SK-N-SH (cell line): ENCODE results near the gene PKP2. TPM values are rescaled to one million over a fixed set of nuclear protein-coding genes. Genes with fewer than 3 reads are reported as not detected.

Experiments
- CTCF ChIA-PET: fragments of 300-600, 350-600 bp; formaldehyde crosslinking; extraction: SDS; loops from one replicate; lab custom pipeline; 2021; lab: Yijun Ruan, JAX
- POLR2A ChIA-PET: fragments of 350-600 bp; sonication (Branson Sonifier 250); formaldehyde crosslinking; extraction: SDS; loops from one replicate; lab custom pipeline; 2020; ENCODE audit warnings: antibody characterized with exemption, inconsistent platforms; lab: Yijun Ruan, JAX
- DNase-seq: peaks from one replicate; pipeline ENCODE4 v3.0.0; 2012
- H2AFZ ChIP-seq: fragments of 200-600 bp; sonication (generic); 2 replicates; pipeline ENCODE4 v1.8.1; 2016; ENCODE audit warnings: antibody characterized with exemption, mild to moderate bottlenecking, low read depth
- H3F3A ChIP-seq: fragments of 200-600 bp; sonication (generic); replicated peaks from 2 replicates; pipeline ENCODE3; 2016; ENCODE audit warnings: antibody characterized with exemption, mild to moderate bottlenecking; ENCODE audit not compliant: insufficient read depth
- H3K27ac ChIP-seq, 2 experiments: fragments of 200-500 bp in 1 of 2; fragments of 200-600 bp in 1 of 2; sonication (Bioruptor generic) in 1 of 2; sonication (generic), shearing (Covaris generic) in 1 of 2; 2 replicates each; pipeline versions ENCODE4 v1.5.1 to v1.6.1; 2014 to 2016; ENCODE audit warnings: low read depth in 2 of 2, inconsistent platforms in 1 of 2, low read length in 1 of 2, mild to moderate bottlenecking in 1 of 2, mixed read lengths in 1 of 2
- H3K27me3 ChIP-seq: fragments of 200-600 bp; sonication (generic), shearing (Covaris generic); 2 replicates; pipeline ENCODE4 v1.6.1; 2016; ENCODE audit warnings: mixed run types; ENCODE audit not compliant: insufficient read depth
- H3K36me3 ChIP-seq, 2 experiments: fragments of 200-500 bp in 1 of 2; fragments of 200-600 bp in 1 of 2; sonication (Bioruptor generic) in 1 of 2; sonication (generic) in 1 of 2; replicated peaks in 1 of 2; 2 replicates each; pipeline versions ENCODE3 to v1.5.1; 2014 to 2016; ENCODE audit warnings: low read length in 1 of 2, mild to moderate bottlenecking in 1 of 2; ENCODE audit not compliant: insufficient read depth in 2 of 2, control insufficient read depth in 1 of 2
- H3K4me1 ChIP-seq, 2 experiments: fragments of 200-500 bp in 1 of 2; fragments of 200-600 bp in 1 of 2; sonication (Bioruptor generic) in 1 of 2; sonication (generic), shearing (Covaris generic) in 1 of 2; 2 replicates each; pipeline versions ENCODE4 v1.5.1 to v1.6.1; 2014 to 2016; ENCODE audit warnings: low read depth in 1 of 2, low read length in 1 of 2, mixed run types in 1 of 2; ENCODE audit not compliant: insufficient read depth in 2 of 2, control insufficient read depth in 1 of 2
- H3K4me2 ChIP-seq: fragments of 200-600 bp; sonication (generic), shearing (Covaris generic); 2 replicates; pipeline ENCODE4 v1.6.1; 2017; ENCODE audit warnings: mixed run types
- H3K4me3 ChIP-seq, 2 experiments: fragments of 200-500 bp in 1 of 2; fragments of 200-600 bp in 1 of 2; sonication (Bioruptor generic) in 1 of 2; sonication (generic), shearing (Covaris generic) in 1 of 2; 2 replicates each; pipeline versions ENCODE4 v1.5.1 to v1.8.1; 2014 to 2016; ENCODE audit warnings: low read depth in 2 of 2, inconsistent platforms in 1 of 2, low read length in 1 of 2, mild to moderate bottlenecking in 1 of 2, mixed read lengths in 1 of 2, moderate library complexity in 1 of 2
- H3K79me2 ChIP-seq: fragments of 200-600 bp; sonication (generic); 2 replicates; pipeline ENCODE4 v1.8.1; 2017; ENCODE audit warnings: mild to moderate bottlenecking; ENCODE audit not compliant: insufficient read depth
- H3K9ac ChIP-seq: fragments of 200-600 bp; sonication (generic); 2 replicates; pipeline ENCODE4 v1.6.1; 2017; ENCODE audit warnings: mixed run types
- H3K9me2 ChIP-seq: fragments of 200-600 bp; sonication (generic); 2 replicates; pipeline ENCODE4 v1.6.1; 2017; ENCODE audit warnings: mixed run types
- H3K9me3 ChIP-seq: fragments of 200-600 bp; sonication (generic); 2 replicates; pipeline ENCODE4 v1.6.1; 2017; ENCODE audit warnings: mixed run types, mild to moderate bottlenecking, moderate library complexity
- H4K20me1 ChIP-seq: fragments of 200-600 bp; sonication (generic); 2 replicates; pipeline ENCODE4 v1.6.1; 2017; ENCODE audit warnings: mild to moderate bottlenecking, mixed run types; ENCODE audit not compliant: insufficient read depth
- CHD2 ChIP-seq: fragments of 150-350 bp; IDR thresholded peaks from 2 replicates; pipeline ENCODE4 v1.6.1; 2018; ENCODE audit warnings: low read length; ENCODE audit not compliant: partially characterized antibody
- EP300 ChIP-seq, 2 experiments: IDR thresholded peaks; 2 replicates each; pipeline versions ENCODE4 v1.4.0 to v1.6.1; 2012; ENCODE audit warnings: borderline replicate concordance in 1 of 2, low read depth in 1 of 2, low read length in 1 of 2
- FOSL2 ChIP-seq: IDR thresholded peaks from 2 replicates; pipeline ENCODE4 v1.4.0; 2012; ENCODE audit warnings: low read depth, mild to moderate bottlenecking, moderate library complexity, borderline replicate concordance
- GATA2 ChIP-seq: sonication (generic); formaldehyde crosslinking; IDR thresholded peaks from 2 replicates; pipeline ENCODE4 v1.5.0; 2020; ENCODE audit warnings: mild to moderate bottlenecking, missing genetic modification reagents
- JUND ChIP-seq: IDR thresholded peaks from 2 replicates; pipeline ENCODE4 v1.4.0; 2012
- MAX ChIP-seq: IDR thresholded peaks from 2 replicates; pipeline ENCODE4 v1.4.0; 2012; ENCODE audit warnings: low read depth
- NFIC ChIP-seq: IDR thresholded peaks from 2 replicates; pipeline ENCODE4 v1.4.0; 2012; ENCODE audit warnings: borderline replicate concordance
- PBX3 ChIP-seq: IDR thresholded peaks from 2 replicates; pipeline ENCODE4; 2012
- POLR2AphosphoS5 ChIP-seq: IDR thresholded peaks from 2 replicates; pipeline ENCODE4 v1.6.1; 2012; ENCODE audit warnings: low read depth, low read length
- RCOR1 ChIP-seq: fragments of 150-350 bp; IDR thresholded peaks from 2 replicates; pipeline ENCODE4 v1.6.1; 2017; ENCODE audit warnings: antibody characterized with exemption, low read length
- REST ChIP-seq: IDR thresholded peaks from 2 replicates; pipeline ENCODE4 v1.6.1; 2012; ENCODE audit warnings: mild to moderate bottlenecking, low read depth, low read length, moderate library complexity
- TEAD4 ChIP-seq: IDR thresholded peaks from 2 replicates; pipeline ENCODE4 v1.4.0; 2012; ENCODE audit warnings: mild to moderate bottlenecking, borderline replicate concordance; ENCODE audit not compliant: insufficient read depth
- USF2 ChIP-seq: fragments of 150-350 bp; IDR thresholded peaks from 2 replicates; pipeline ENCODE4 v1.6.1; 2017; ENCODE audit warnings: antibody characterized with exemption, low read length, low read depth, borderline replicate concordance
- YY1 ChIP-seq: IDR thresholded peaks from 2 replicates; pipeline ENCODE4 v1.4.0; 2012; ENCODE audit warnings: low read depth, mild to moderate bottlenecking
- ZBTB33 ChIP-seq: IDR thresholded peaks from 2 replicates; pipeline ENCODE4 v1.4.0; 2012; ENCODE audit warnings: low read depth, borderline replicate concordance
- WGBS: methylation state at CpG from one replicate; pipeline ENCODE4 v1.1.6; 2017; ENCODE audit warnings: low lambda C conversion rate; 5-methylcytosine and 5-hydroxymethylcytosine counted together
- polyA plus RNA-seq, 3 experiments: library from polyadenylated mRNA; depleted of rRNA; stranded (reverse); fragments of >200 nt; gene quantifications; 2 replicates each; pipeline ENCODE4 v1.2.3, GENCODE V29; 2012

The PKP2 gene
- polyA plus RNA-seq, 1 of the 3 experiments (the other 2 are of a cell fraction), result 0.10 TPM

- H3K9me3 ChIP-seq, result no peaks in the 10 kb centered on the region
- no peak overlapping the region for H3K9ac ChIP-seq
- POLR2A ChIA-PET, result no interaction called here
- no peaks in the 10 kb centered on the region for H3K79me2 ChIP-seq
- H3K9me2 ChIP-seq, result no peaks in the 10 kb centered on the region
- no peak overlapping the region for H2AFZ ChIP-seq
- no peak overlapping the region for H3K27ac ChIP-seq
- no peak overlapping the region for H3K4me3 ChIP-seq
- TF ChIP-seq POLR2AphosphoS5 (no peak), FOSL2 (no peak), ZBTB33 (no peak), RCOR1 (no peak), EP300 (IDR thresholded peaks at IDR 0.05; ENCODE audit: borderline replicate concordance in 1 of 2, low read depth in 1 of 2, low read length in 1 of 2) (no peak), TEAD4 (no peak), JUND (no peak), NFIC (no peak), MAX (no peak), USF2 (no peak), REST (no peak), PBX3 (no peak), YY1 (no peak), GATA2 (CRISPR knock-in tag) (no peak), CHD2 (no peak)
- TF ChIP-seq, all 33 proteins: peak for 0
- Histone ChIP-seq H3K4me1 (no peaks in the 10 kb centered on the region; a peak in 1 of 4 replicates), H3K4me2 (no peak overlapping the region), H3F3A (no peaks in the 10 kb centered on the region), H3K36me3 (no peaks in the 10 kb centered on the region), H3K27me3 (no peaks in the 10 kb centered on the region; the same call in 1 of the 2 replicates), H4K20me1 (no peaks in the 10 kb centered on the region)
- 26% methylated on average over 1 of the region's 1 CpG for WGBS
- no peak for DNase-seq
- CTCF ChIA-PET, result interaction anchor here (1.5 kb wide), 1 partner anchor 99 kb away, joined by 9 read pairs; the partner anchor contains the start of gene YARS2
Observed at GRCh38 chr12:32854716-32855115, 41.9 kb downstream of the PKP2 start.
